Measurements from ENCODE around the gene KCNN1.

KCNN1 gene

DNA sequence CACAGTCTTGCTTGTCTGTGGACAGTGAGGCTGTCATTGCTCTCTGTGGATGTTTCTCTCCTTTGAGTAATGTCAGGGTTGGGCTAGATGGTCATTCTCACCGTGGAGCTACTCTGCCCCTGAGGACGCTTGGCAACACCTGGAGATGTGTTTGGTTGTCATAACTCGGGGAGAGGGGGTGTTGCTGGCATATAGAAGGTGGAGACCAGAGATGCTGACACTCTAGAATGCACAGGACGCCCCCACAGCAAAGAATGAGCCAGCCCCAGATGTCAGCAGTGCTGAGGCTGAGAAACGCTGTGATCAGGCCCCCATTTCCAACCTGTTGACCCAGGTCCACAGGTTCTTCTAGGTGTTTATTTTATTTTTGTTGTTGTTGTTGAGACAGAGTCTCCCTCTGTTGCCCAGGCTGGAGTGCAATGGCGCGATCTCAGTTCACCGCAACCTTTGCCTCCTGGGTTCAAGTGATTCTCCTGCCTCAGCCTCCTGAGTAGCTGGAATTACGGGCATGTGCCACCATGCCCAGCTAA is 29.5 kb upstream of the KCNN1 start:
- Histone ChIP-seq H3K4me2 (ENCODE audit: insufficient read depth, low read length, poor library complexity, severe bottlenecking) (no peak overlapping the region), H3K79me1 (ENCODE audit: low read depth, low read length) (peaks cover 5% of the 10 kb centered on the region), H3K4ac (ENCODE audit: low read length) (no peak overlapping the region), H3K9ac (ENCODE audit: low read depth, low read length, poor library complexity) (peak overlapping the region; percentile 63), H3K18ac (ENCODE audit: low read length) (no peak overlapping the region), H3K23ac (ENCODE audit: low read depth, low read length, poor library complexity) (no peak overlapping the region), H2BK15ac (ENCODE audit: low read length) (no peak overlapping the region), H2BK5ac (ENCODE audit: low read length) (no peak overlapping the region), H3K27me3 (ENCODE audit: control insufficient read depth in 3 of 3, insufficient read depth in 3 of 3, low read depth in 1 of 3, low read length in 3 of 3) (no peaks in the 10 kb centered on the region), H4K8ac (ENCODE audit: low read depth, low read length) (no peak overlapping the region), H3K4me3 (ENCODE audit: low read length in 2 of 2) (peak overlapping the region in 1 of 2 donors; percentile 12), H3K27ac (replicated peaks; ENCODE audit: low read length) (no peak overlapping the region), H2AFZ (ENCODE audit: low read length) (no peak overlapping the region), H2BK12ac (ENCODE audit: low read length) (no peak overlapping the region), H3K14ac (ENCODE audit: low read length) (no peak overlapping the region), H3K36me3 (replicated peaks in 1 of 2; ENCODE audit: control insufficient read depth in 2 of 2, insufficient read depth in 2 of 2, low read length in 2 of 2) (peaks cover 16 to 31% of the 10 kb centered on the region in 2 donors), H3K9me3 (replicated peaks in 1 of 2; ENCODE audit: control insufficient read depth in 2 of 2, insufficient read depth in 1 of 2, low read depth in 1 of 2, low read length in 2 of 2) (no peaks in the 10 kb centered on the region), H2AK5ac (ENCODE audit: low read depth, low read length) (no peak overlapping the region), H2BK120ac (ENCODE audit: low read depth, low read length) (no peak overlapping the region), H3K4me1 (ENCODE audit: control insufficient read depth in 2 of 2, insufficient read depth in 1 of 2, low read depth in 1 of 2, low read length in 2 of 2) (peaks cover 6% of the 10 kb centered on the region in 2 donors), H4K91ac (ENCODE audit: low read depth, low read length, poor library complexity) (no peak overlapping the region)
- no CpG with 5 or more reads among the region's 9 CpGs for WGBS, 2 donors (ENCODE audit: extremely low coverage in 2 of 2, insufficient read length in 2 of 2, insufficient replicate concordance in 1 of 2)
- DNase-seq (ENCODE audit: low spot score): no peak

DNA sequence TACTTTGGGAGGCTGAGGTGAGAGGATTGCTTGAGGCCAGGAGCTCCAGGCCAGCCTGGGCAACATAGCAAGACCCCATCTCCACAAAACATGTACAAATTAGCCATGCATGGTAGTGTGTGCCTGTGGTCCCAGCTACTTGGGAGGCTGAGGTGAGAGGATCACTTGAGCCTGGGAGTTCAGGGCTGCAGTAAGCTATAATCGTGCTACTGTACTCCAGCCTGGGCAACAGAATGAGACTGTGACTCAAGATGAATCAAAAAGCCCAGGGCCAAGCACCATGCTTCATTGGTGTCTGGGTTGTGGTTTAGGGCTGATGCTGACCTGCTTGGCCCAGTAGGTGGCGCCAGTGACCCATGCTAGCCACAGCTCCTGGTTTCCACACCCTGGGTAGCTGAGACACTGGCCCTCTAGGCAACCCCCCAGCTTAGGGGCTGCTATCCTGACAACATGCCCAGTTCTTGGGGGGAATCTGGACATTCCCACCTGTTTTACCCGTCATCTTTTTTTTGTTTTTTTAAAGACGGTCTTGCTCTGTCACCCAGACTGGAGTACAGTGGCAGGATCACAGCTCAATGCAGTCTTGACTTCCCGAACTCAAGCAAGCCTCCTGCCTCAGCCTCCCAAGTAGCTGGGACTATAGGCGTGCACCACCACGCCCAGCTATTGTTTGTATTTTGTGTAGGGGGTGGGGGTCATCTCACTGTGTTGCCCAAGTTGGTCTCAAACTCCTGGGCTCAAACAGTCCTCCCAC is 28.6 kb upstream of the KCNN1 start:
- no peak overlapping the region for H4K8ac ChIP-seq (ENCODE audit: low read depth, low read length)
- no peak overlapping the region for H3K18ac ChIP-seq (ENCODE audit: low read length)
- H3K4me1 ChIP-seq (ENCODE audit: control insufficient read depth in 2 of 2, insufficient read depth in 1 of 2, low read depth in 1 of 2, low read length in 2 of 2): peaks cover 6 to 8% of the 10 kb centered on the region in 2 donors
- H4K91ac ChIP-seq (ENCODE audit: low read depth, low read length, poor library complexity): no peak overlapping the region
- peaks cover 5% of the 10 kb centered on the region for H3K79me1 ChIP-seq (ENCODE audit: low read depth, low read length)
- no peaks in the 10 kb centered on the region for H3K27me3 ChIP-seq (ENCODE audit: control insufficient read depth in 3 of 3, insufficient read depth in 3 of 3, low read depth in 1 of 3, low read length in 3 of 3)
- WGBS, 2 donors (ENCODE audit: extremely low coverage in 2 of 2, insufficient read length in 2 of 2, insufficient replicate concordance in 1 of 2): no CpG with 5 or more reads among the region's 7 CpGs
- H3K36me3 ChIP-seq (replicated peaks in 1 of 2; ENCODE audit: control insufficient read depth in 2 of 2, insufficient read depth in 2 of 2, low read length in 2 of 2): peaks cover 16 to 38% of the 10 kb centered on the region in 2 donors
- H2AK5ac ChIP-seq (ENCODE audit: low read depth, low read length): no peak overlapping the region
- no peak overlapping the region for H2BK15ac ChIP-seq (ENCODE audit: low read length)
- H2BK12ac ChIP-seq (ENCODE audit: low read length): no peak overlapping the region
- no peak overlapping the region for H2BK5ac ChIP-seq (ENCODE audit: low read length)
- H3K23ac ChIP-seq (ENCODE audit: low read depth, low read length, poor library complexity): no peak overlapping the region
- no peak overlapping the region for H3K4ac ChIP-seq (ENCODE audit: low read length)
- H3K9ac ChIP-seq (ENCODE audit: low read depth, low read length, poor library complexity): no peak overlapping the region
- no peak overlapping the region for H3K27ac ChIP-seq (replicated peaks; ENCODE audit: low read length)
- no peak overlapping the region for H2BK120ac ChIP-seq (ENCODE audit: low read depth, low read length)
- H2AFZ ChIP-seq (ENCODE audit: low read length): no peak overlapping the region
- DNase-seq (ENCODE audit: low spot score): no peak
- H3K4me3 ChIP-seq (ENCODE audit: low read length in 2 of 2): no peak overlapping the region
- no peaks in the 10 kb centered on the region for H3K9me3 ChIP-seq (replicated peaks in 1 of 2; ENCODE audit: control insufficient read depth in 2 of 2, insufficient read depth in 1 of 2, low read depth in 1 of 2, low read length in 2 of 2)
- no peak overlapping the region for H3K4me2 ChIP-seq (ENCODE audit: insufficient read depth, low read length, poor library complexity, severe bottlenecking)
- H3K14ac ChIP-seq (ENCODE audit: low read length): no peak overlapping the region

DNA sequence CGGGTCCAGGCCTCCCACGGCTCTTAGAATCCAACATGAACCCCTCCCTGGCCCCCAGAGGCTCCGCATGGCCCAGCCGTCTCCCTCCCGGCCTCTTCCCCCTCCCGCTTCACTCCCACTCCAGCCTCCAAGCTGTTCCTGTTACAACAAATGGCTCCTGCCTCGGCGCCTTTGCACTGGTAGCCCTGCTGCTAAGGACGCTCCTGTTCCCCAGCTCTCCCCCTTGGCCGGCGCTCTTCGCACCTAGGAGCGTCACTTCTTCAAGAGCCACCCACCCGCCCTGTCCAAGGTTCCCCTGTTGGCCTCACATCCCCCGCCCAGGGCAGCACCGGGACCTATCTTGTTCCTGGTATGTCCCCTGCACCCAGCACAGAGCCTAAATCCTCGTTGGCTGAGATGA is 24.7 kb upstream of the KCNN1 start:
- peak overlapping the region; percentile 45 for H3K23ac ChIP-seq (ENCODE audit: low read depth, low read length, poor library complexity)
- no peak overlapping the region for H3K18ac ChIP-seq (ENCODE audit: low read length)
- no peak overlapping the region for H3K4me2 ChIP-seq (ENCODE audit: insufficient read depth, low read length, poor library complexity, severe bottlenecking)
- no peak overlapping the region for H2BK15ac ChIP-seq (ENCODE audit: low read length)
- no peak overlapping the region for H3K9ac ChIP-seq (ENCODE audit: low read depth, low read length, poor library complexity)
- no peak overlapping the region for H3K4ac ChIP-seq (ENCODE audit: low read length)
- no peaks in the 10 kb centered on the region for H3K27me3 ChIP-seq (ENCODE audit: control insufficient read depth in 3 of 3, insufficient read depth in 3 of 3, low read depth in 1 of 3, low read length in 3 of 3)
- H3K4me1 ChIP-seq (ENCODE audit: control insufficient read depth in 2 of 2, insufficient read depth in 1 of 2, low read depth in 1 of 2, low read length in 2 of 2): peaks cover under 1 to 4% of the 10 kb centered on the region in 2 donors
- no peak overlapping the region for H2AK5ac ChIP-seq (ENCODE audit: low read depth, low read length)
- no peak overlapping the region for H4K91ac ChIP-seq (ENCODE audit: low read depth, low read length, poor library complexity)
- H3K27ac ChIP-seq (replicated peaks; ENCODE audit: low read length): no peak overlapping the region
- H2BK5ac ChIP-seq (ENCODE audit: low read length): no peak overlapping the region
- no peak overlapping the region for H3K4me3 ChIP-seq (ENCODE audit: low read length in 2 of 2)
- no CpG with 5 or more reads among the region's 17 CpGs for WGBS, 2 donors (ENCODE audit: extremely low coverage in 2 of 2, insufficient read length in 2 of 2, insufficient replicate concordance in 1 of 2)
- no peak overlapping the region for H2BK12ac ChIP-seq (ENCODE audit: low read length)
- H3K14ac ChIP-seq (ENCODE audit: low read length): no peak overlapping the region
- peaks cover 23 to 42% of the 10 kb centered on the region in 2 donors for H3K36me3 ChIP-seq (replicated peaks in 1 of 2; ENCODE audit: control insufficient read depth in 2 of 2, insufficient read depth in 2 of 2, low read length in 2 of 2)
- H3K9me3 ChIP-seq (replicated peaks in 1 of 2; ENCODE audit: control insufficient read depth in 2 of 2, insufficient read depth in 1 of 2, low read depth in 1 of 2, low read length in 2 of 2): no peaks in the 10 kb centered on the region
- no peak for DNase-seq (ENCODE audit: low spot score)
- peaks cover 3% of the 10 kb centered on the region for H3K79me1 ChIP-seq (ENCODE audit: low read depth, low read length)
- H4K8ac ChIP-seq (ENCODE audit: low read depth, low read length): no peak overlapping the region
- no peak overlapping the region for H2BK120ac ChIP-seq (ENCODE audit: low read depth, low read length)
- H2AFZ ChIP-seq (ENCODE audit: low read length): no peak overlapping the region

DNA sequence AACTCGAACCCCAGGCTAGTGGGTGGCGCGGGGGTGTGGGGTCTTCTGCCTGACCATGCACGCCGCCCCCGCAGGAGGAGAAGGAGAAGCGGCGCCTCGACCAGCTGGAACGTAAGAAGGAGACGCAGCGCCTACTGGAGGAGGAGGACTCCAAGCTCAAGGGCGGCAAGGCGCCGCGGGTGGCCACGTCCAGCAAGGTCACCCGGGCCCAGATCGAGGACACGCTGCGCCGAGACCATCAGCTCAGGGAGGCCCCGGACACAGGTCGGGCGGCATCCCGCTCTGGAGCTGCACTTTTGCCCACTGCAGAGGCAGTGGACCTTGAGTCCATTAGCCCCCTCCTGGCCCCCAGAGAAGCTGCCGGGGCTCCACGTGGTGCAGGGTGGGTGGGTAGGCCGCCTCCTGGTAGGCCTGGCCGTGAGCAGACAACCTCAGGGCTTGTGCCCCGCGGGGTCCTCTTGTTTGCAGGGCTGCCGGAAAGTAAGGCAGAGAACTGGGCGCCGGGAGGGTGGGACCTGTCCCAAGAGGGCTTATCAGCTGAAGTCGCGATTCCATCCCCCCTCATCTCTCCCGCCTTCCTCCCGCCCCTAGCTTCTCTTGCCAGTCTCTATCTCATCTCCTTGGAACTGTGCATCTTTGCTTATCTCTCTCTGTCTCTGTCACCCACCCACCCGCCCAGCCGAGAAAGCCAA is 24.2 kb upstream of the KCNN1 start:
- Histone ChIP-seq H3K4me3 (ENCODE audit: low read length in 2 of 2) (no peak overlapping the region), H3K36me3 (replicated peaks in 1 of 2; ENCODE audit: control insufficient read depth in 2 of 2, insufficient read depth in 2 of 2, low read length in 2 of 2) (peaks cover 19 to 42% of the 10 kb centered on the region in 2 donors), H4K8ac (ENCODE audit: low read depth, low read length) (no peak overlapping the region), H3K27ac (replicated peaks; ENCODE audit: low read length) (no peak overlapping the region), H3K27me3 (ENCODE audit: control insufficient read depth in 3 of 3, insufficient read depth in 3 of 3, low read depth in 1 of 3, low read length in 3 of 3) (no peaks in the 10 kb centered on the region), H2AK5ac (ENCODE audit: low read depth, low read length) (no peak overlapping the region), H2BK12ac (ENCODE audit: low read length) (no peak overlapping the region), H3K14ac (ENCODE audit: low read length) (no peak overlapping the region), H3K18ac (ENCODE audit: low read length) (no peak overlapping the region), H4K91ac (ENCODE audit: low read depth, low read length, poor library complexity) (no peak overlapping the region), H3K4ac (ENCODE audit: low read length) (no peak overlapping the region), H3K9me3 (replicated peaks in 1 of 2; ENCODE audit: control insufficient read depth in 2 of 2, insufficient read depth in 1 of 2, low read depth in 1 of 2, low read length in 2 of 2) (no peaks in the 10 kb centered on the region), H2BK120ac (ENCODE audit: low read depth, low read length) (no peak overlapping the region), H2BK15ac (ENCODE audit: low read length) (no peak overlapping the region), H2AFZ (ENCODE audit: low read length) (no peak overlapping the region), H2BK5ac (ENCODE audit: low read length) (no peak overlapping the region), H3K4me2 (ENCODE audit: insufficient read depth, low read length, poor library complexity, severe bottlenecking) (peak overlapping the region; percentile 25), H3K23ac (ENCODE audit: low read depth, low read length, poor library complexity) (peak overlapping the region; percentile 45), H3K79me1 (ENCODE audit: low read depth, low read length) (peaks cover 3% of the 10 kb centered on the region), H3K4me1 (ENCODE audit: control insufficient read depth in 2 of 2, insufficient read depth in 1 of 2, low read depth in 1 of 2, low read length in 2 of 2) (peaks cover 4 to 6% of the 10 kb centered on the region in 2 donors), H3K9ac (ENCODE audit: low read depth, low read length, poor library complexity) (no peak overlapping the region)
- no peak for DNase-seq (ENCODE audit: low spot score)
- WGBS, 2 donors (ENCODE audit: extremely low coverage in 2 of 2, insufficient read length in 2 of 2, insufficient replicate concordance in 1 of 2): no CpG with 5 or more reads among the region's 41 CpGs
